ENCODE data around the gene ART3.
"Not testable (repeated sequence)": the region's sequence is repeated elsewhere in the genome, so short reads cannot be mapped to it uniquely, and the experiment has no call there.

The ART3 gene, protein sequence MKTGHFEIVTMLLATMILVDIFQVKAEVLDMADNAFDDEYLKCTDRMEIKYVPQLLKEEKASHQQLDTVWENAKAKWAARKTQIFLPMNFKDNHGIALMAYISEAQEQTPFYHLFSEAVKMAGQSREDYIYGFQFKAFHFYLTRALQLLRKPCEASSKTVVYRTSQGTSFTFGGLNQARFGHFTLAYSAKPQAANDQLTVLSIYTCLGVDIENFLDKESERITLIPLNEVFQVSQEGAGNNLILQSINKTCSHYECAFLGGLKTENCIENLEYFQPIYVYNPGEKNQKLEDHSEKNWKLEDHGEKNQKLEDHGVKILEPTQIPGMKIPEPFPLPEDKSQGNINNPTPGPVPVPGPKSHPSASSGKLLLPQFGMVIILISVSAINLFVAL

DNA sequence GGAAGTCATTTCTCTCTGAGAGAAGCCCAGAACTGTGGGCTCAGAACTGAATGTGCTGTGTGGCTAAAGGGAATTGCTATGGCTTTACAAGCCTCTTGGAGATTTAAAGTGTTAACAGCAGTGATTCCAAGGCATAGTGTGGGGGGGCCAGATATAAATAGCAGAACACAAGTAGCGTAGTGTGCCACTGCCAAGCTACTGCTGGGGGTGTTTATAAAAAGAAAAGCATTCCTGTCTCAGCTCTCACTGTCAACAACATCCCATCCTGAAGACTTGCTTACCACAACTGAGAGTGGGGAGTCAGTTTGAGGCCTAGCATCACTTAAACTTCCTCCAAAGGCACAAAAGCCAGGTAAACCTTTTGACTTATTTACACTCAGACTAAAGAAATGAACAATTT lies at the start of gene ART3:
TSS of gene ART3 (plus strand) at position 242 of the 400 bp plus-strand sequence. CDS start 1,181 bp downstream, outside the sequence.
- DNase-seq (ENCODE audit: low read depth in 2 of 2), result no peak

DNA sequence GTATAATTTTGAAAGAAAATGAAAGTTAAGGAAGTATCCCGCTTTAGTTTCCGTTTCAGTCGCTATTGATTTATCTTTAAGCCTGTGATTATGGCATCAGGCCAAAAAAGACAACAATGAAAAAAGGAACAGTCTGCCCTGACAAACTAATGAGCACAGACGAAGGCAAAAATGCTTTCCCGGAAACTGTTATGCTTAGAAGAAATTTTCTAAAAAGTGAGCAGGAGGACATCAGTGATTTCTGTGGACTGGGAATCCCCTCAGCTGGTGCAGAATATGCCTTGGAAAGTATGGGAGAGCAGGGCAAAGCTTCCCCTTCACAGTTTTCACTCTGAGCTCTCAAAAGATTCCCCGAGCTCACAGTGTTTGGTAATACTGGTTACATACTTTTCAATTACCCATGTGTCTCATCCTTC lies 46.2 kb upstream of the ART3 start:
- DNase-seq (ENCODE audit: low read depth in 2 of 2), result no peak

DNA sequence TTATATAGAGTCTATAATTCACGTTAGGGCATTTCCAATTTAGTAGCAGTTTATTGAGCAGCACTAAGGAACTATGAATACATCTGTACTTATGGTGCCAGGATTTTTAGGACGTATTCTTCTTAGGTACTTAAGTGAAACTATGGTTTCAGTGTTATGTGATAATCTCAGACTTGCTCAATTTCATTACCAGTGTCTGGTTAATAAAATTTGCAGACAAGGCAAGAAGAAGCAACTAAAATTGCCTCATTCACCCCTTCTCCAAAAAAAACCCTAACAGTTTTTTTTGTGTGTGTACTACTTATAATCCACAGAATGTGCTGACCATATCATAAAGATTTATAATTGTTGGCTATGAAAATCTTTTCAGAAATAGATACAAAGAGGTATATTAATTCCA lies 45.2 kb upstream of the ART3 start:
- DNase-seq (ENCODE audit: low read depth in 2 of 2), result no peak

DNA sequence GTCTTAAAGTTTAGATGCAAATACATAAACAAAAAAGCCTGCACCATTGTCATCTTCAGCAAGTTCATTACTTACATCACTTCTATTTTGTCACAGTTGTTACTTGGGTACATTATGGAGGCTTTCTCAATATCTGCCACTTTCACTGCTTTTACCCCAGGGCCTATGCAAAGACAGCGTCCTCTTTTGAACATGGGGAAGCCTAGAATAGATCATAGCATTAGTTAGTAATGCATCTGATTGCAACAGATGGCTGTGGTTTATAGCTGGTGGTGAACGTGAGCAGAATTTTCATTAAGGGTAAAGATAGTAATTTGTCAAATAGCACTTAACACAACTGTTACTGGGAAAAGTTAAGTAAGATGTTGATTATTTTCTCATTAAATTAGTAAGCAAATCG lies 39.4 kb upstream of the ART3 start:
- DNase-seq (ENCODE audit: low read depth in 2 of 2), result no peak

DNA sequence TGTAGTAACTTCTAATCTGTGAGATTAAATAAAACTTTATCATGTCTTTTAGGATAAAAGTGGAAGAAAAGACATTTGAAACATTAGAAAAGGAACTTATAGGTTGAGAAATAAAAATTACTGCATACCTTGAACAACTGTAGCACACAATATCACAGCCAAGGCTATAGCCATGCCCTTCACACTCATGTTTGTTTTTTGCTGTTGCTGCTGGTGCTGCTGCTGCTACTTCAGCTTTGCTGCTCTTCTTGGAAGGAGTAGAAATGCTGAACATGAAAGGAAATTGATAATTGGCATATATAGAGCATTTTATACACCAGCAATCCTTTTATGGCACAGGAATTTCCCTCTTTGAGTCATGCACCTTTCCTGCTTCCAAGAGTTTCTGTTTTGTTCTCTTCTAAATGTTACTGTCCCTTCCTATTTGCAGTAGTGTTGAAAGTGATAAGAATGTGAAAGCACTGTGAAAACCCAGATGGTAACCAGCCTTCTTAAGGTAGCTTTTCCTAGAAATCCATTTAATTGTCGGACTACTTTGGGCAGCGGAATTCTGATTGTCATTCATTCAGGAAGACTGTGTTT lies 38.6 kb upstream of the ART3 start, which contains the start of gene CXCL11:
TSS of gene CXCL11 (minus strand) at position 272 of the 582 bp plus-strand sequence. CDS start at position 189, 83 bp downstream.
- no peak for DNase-seq (ENCODE audit: low read depth in 2 of 2)

DNA sequence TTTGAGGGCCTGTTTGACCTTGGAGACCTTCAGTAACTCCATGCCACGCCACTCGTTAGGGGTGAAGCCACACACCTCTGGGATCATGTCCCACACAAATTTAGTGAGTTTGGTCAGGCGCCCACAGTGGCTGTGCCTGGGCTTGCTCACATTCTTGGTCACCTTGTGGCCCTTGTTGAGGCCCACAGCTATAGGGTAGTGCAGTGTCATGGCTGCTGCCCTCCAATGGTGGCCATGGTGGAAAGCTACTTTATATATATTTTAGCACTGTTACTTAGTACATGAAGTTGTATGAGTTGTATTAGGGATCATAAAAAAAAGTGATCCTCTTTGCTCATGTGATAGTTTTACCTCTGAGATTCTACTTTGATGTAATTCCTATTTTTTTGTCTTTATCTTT lies 37.7 kb upstream of the ART3 start:
- no peak for DNase-seq (ENCODE audit: low read depth in 2 of 2)

DNA sequence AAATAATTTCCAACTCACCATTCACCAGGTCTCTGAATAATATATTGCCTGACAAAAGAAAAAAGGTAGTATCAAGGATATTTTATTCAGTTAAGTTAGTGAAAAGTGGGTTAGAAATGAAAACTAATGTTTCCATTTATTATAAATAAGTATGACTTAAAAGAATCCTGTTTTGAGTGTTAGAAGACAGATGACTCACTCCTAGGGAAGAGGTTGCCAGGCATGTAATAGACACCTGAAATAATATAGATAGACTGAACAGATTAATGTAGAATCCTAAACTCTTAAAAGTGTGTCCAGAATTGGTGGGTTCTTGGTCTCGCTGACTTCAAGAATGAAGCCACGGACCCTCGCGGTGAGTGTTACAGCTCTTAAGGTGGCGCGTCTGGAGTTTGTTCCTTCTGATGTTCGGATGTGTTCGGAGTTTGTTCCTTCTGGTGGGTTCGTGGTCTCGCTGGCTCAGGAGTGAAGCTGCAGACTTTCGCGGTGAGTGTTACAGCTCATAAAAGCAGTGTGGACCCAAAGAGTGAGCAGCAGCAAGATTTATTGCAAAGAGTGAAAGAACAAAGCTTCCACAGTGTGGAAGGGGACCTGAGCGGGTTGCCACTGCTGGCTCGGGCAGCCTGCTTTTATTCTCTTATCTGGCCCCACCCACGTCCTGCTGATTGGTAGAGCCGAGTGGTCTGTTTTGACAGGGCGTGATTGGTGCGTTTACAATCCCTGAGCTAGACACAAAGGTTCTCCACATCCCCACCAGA lies 32.1 kb upstream of the ART3 start:
- DNase-seq (ENCODE audit: low read depth in 2 of 2), result not testable (repeated sequence)

DNA sequence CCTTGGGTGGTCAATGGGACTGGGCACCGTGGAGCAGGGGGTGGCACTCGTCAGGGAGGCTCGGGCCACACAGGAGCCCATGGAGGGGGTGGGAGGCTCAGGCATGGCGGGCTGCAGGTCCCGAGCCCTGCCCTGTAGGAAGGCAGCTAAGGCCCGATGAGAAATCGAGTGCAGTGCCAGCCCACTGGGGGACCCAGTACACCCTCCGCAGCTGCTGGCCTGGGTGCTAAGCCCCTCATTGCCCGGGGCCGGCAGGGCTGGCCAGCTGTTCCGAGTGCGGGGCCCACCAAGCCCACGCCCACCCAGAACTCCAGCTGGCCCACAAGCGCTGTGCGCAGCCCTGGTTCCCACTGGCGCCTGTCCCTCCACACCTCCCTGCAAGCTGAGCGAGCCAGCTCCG lies 31.2 kb upstream of the ART3 start:
- DNase-seq (ENCODE audit: low read depth in 2 of 2), result not testable (repeated sequence)

DNA sequence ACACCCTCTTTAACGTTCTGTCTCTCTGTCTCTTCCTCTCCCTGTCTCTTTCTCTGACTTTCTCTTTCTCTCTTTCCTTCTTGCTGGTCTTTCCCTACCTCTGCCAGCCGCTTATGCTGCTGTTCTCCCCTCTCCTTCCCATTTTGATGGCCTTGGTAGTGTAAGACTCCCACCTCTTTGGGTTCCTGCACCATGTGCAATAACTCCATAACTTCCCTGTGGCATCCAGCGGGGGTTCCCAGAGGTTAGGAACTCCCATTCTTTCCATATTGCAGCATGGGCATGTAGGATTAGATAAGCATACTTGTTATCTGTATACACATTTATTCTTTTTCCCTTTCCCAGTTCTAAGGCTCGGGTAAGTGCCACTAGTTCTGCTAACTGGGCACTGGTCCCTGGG lies 29.8 kb upstream of the ART3 start:
- DNase-seq (ENCODE audit: low read depth in 2 of 2), result not testable (repeated sequence)

DNA sequence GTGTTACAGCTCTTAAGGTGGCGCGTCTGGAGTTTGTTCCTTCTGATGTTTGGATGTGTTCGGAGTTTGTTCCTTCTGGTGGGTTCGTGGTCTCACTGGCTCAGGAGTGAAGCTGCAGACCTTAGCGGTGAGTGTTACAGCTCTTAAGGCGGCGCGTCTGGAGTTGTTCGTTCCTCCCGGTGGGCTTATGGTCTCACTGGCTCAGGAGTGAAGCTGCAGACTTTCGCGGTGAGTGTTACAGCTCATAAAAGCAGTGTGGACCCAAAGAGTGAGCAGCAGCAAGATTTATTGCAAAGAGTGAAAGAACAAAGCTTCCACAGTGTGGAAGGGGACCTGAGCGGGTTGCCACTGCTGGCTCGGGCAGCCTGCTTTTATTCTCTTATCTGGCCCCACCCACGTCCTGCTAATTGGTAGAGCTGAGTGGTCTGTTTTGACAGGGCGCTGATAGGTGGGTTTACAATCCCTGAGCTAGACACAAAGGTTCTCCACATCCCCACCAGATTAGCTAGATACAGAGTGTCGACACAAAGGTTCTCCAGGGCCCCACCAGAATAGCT lies 24.6 kb upstream of the ART3 start:
- not testable (repeated sequence) for DNase-seq (ENCODE audit: low read depth in 2 of 2)

DNA sequence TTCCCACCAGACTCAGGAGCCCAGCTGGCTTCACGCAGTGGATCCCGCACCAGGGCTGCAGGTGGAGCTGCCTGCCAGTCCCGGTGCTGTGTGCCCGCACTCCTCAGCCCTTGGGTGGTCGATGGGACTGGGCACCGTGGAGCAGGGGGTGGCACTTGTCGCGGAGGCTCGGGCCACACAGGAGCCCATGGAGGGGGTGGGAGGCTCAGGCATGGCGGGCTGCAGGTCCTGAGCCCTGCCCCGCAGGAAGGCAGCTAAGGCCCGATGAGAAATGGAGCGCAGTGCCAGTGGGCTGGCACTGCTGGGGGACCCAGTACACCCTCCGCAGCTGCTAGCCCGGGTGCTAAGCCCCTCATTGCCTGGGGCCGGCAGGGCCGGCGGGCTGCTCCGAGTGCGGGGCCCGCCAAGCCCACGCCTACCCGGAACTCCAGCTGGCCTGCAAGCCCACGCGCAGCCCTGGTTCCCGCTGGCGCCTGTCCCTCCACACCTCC lies 23.9 kb upstream of the ART3 start:
- not testable (repeated sequence) for DNase-seq (ENCODE audit: low read depth in 2 of 2)

DNA sequence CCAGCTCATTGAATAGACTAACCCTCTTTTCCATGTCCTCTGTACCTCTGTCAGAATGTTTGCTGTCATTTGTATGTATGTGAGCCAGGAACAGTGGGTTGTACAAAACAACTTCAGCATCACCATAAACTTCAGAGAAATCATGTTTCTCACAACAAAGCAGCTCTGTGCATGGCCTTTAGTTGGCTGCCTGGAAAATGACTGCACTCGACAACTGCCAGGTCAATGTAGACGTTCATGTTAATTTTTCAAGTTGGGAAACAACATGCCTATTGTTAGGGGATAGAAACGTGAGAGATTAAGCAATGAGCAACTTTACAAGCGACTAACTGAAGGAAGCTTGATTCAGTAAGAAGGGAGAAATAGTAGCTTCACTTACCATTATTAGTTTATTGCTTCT lies 20.8 kb upstream of the ART3 start:
- DNase-seq (ENCODE audit: low read depth in 2 of 2), result no peak

DNA sequence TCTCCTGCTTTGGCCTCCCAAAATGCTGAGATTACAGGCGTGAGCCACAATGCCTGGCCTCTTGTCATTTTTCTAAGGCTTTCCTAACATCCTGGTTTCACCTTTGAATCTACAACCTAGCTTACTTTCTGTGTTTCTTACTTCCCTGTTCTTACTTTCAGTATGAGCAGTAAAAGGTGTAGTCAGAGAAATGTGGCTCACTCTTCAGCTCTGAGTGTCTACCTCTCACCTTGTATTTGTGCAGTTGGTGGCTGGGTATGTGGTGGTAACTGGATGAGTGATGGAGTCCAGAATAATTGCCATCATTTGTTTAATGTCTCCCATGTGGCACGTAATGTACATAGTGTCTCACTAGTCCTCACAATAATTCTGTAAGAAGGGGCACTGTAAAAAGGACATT lies 19.5 kb upstream of the ART3 start:
- DNase-seq (ENCODE audit: low read depth in 2 of 2), result no peak

DNA sequence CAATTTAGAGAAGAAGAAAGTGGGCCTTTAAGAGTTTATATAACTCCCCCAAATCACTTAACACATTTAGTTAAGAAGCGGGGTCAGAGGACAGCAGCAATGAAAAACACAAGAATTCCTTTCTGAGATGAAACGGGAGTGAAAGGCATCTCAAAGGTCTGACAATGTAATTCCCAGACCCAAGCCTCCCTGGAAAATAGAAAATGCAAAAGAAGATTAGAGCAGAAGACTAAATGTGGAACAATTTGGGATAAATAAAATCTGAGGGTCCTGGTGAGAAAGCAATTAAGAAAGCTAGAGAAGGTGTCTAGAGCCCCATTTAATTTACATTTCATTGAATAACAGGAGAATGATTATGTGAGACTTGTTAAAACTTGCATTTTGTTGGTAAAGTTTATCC lies 19.1 kb upstream of the ART3 start:
- DNase-seq (ENCODE audit: low read depth in 2 of 2), result no peak

DNA sequence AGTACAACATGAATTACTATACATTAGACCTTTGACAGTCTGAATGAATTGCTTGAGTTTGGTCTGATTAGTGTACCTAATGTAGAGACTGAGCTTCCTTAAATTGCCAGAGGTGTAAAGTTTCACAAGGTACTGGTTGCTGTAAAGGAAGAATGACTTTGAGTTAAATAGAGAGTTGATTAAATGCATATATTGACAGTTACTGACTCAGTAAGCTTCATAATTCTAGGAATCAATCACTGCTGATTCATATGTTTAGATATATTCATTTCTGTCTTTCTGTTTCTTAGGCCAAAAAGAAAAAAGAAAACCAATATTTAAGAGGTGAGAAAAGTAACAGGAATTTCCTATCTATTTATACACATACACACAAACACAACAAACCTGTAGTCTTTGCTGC lies 16.2 kb upstream of the ART3 start:
- DNase-seq (ENCODE audit: low read depth in 2 of 2), result no peak

DNA sequence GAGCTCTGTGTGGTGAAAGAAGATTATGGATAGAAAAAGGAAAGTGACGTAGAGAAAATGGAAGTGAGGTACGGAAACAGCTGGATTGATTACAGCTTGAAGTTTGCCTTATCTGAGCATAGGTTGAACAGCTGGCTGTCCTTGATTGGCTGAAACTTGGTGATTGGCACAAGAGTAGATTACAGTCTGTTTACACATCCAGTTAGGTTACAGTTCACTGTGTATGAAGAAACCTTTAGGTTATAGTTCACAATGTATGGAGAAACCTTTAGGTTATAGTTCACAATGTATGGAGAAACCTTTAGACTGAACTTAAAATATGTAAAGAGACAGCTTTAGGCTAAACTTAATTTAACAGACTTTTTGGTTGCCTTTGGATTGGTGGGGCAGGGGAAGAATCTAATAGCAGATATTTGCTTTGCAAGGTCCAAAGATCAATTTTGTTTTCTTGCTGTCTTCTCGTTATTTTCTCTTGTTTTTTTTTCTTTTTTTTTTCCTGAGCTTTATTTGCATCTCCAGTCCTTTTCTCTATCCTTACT lies 15.6 kb upstream of the ART3 start:
- DNase-seq (ENCODE audit: low read depth in 2 of 2), result no peak

DNA sequence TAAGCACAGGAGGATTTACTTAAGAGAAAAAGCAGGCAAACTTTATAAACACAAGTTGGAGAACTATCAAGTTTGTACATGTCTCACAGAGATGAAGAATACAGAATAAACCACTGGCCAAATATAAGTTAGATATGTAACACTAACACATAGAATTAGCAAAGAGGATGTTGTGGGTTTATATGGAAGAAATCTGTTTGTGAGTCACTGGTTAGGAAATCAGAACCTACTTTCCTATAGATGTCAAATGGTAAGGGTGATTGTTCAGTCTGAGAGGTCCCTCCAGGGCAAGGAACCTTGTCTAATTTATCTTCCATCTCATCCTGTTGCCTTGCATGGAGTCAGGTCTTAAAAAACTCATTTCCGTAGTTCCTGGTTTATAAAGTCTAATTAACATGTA lies 14.8 kb upstream of the ART3 start:
- no peak for DNase-seq (ENCODE audit: low read depth in 2 of 2)

DNA sequence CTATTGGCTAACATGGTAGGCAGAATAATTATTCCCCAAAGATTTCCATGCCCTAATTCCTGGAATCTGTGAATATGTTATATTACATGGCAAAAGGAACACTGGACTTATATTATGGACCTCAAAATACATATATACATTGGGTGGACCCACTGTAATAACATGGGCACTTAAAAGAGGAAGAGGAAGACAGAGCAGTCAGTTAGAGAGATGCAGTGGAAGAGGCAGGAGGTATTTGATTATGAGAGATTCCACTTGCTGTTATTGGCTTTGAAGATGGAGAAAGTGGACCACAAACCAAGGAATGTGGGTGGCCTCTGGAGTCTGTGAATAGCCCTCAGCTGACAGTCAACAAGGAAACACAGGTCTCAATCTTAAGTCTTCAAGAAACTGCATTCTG lies 14.0 kb upstream of the ART3 start:
- no peak for DNase-seq (ENCODE audit: low read depth in 2 of 2)

DNA sequence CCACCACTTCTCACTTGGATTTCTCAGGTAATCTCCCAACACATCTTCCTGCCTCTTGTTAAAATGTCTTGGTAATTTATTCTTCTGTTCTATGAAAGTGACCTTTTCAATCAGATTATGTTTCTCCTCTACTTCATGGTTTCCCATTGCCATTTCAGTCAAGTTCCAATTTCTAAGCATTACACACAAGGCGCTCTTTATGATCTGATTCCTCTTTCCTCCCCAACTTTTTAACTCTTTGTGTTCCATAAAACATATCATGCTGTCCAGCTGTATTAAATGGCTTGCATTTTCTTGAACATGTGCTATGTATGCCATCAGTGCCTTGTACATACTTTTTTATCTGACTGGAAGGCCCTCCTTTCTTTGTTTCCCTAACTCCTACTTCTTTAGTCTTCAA lies 13.1 kb upstream of the ART3 start:
- no peak for DNase-seq (ENCODE audit: low read depth in 2 of 2)

DNA sequence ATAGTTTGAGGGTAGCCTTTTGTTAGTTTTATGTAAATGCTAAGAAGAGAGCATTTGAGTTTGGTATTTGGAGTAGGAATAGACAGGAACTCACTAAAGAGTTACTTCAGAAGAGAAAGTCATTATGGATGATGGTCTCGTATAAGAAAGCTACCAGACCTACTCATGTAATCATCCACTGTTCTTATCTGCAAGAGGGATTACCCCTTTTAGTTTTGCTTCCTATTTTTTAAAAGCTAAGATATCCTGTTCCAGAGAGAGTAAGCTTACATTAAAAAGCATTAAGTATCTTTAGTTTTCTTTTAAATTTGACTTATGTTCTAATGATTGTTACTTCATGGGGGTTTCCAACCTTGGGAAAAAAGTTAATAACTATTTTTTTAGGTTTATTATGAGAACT lies 12.5 kb upstream of the ART3 start:
- no peak for DNase-seq (ENCODE audit: low read depth in 2 of 2)

DNA sequence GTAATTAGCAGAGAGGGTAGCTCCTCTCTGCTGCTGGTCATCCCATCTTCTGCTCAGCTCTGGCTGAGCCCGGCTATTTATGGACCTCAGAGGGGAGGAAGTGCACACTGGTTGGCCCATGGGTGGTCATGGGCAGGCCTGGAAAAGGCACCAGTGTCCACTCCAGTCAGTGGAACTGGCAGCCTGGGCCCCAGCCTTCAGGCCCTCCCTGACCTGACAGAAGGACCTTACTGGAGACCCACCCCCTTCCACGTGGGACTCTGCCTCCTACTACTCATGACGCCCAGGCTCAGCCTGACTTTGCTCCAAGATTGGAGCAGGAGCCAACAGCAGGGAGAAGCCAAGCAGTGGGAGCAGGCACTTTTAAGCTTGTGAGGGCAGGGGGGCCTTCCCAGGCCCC lies 8.0 kb upstream of the ART3 start:
- DNase-seq (ENCODE audit: low read depth in 2 of 2), result no peak
